ENCODE measurements around the gene GPSM1.

Gene GPSM1

GRCh38 chr9:136338511-136338910, 11.2 kb downstream of the GPSM1 start:
- no peak overlapping the region for H3K4me3 ChIP-seq (replicated peaks; ENCODE audit: low read depth, low read length)
- no peak for DNase-seq (ENCODE audit: extremely low read depth, low read depth)
- TF ChIP-seq, protein P1, sequence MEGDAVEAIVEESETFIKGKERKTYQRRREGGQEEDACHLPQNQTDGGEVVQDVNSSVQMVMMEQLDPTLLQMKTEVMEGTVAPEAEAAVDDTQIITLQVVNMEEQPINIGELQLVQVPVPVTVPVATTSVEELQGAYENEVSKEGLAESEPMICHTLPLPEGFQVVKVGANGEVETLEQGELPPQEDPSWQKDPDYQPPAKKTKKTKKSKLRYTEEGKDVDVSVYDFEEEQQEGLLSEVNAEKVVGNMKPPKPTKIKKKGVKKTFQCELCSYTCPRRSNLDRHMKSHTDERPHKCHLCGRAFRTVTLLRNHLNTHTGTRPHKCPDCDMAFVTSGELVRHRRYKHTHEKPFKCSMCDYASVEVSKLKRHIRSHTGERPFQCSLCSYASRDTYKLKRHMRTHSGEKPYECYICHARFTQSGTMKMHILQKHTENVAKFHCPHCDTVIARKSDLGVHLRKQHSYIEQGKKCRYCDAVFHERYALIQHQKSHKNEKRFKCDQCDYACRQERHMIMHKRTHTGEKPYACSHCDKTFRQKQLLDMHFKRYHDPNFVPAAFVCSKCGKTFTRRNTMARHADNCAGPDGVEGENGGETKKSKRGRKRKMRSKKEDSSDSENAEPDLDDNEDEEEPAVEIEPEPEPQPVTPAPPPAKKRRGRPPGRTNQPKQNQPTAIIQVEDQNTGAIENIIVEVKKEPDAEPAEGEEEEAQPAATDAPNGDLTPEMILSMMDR (IDR thresholded peaks at IDR 0.05; ENCODE audit: low read depth, low read length, missing control alignments), result no peak

GRCh38 chr9:136339173-136339957, 12.0 kb downstream of the GPSM1 start:
- H3K4me3 ChIP-seq (replicated peaks; ENCODE audit: low read depth, low read length), result no peak overlapping the region
- no peak for DNase-seq (ENCODE audit: extremely low read depth, low read depth)
- TF ChIP-seq, protein P1 (IDR thresholded peaks at IDR 0.05; ENCODE audit: low read depth, low read length, missing control alignments), result peak; percentile 88

- no peak overlapping the region for H3K4me3 ChIP-seq (replicated peaks; ENCODE audit: low read depth, low read length)
- TF ChIP-seq, protein P1 (IDR thresholded peaks at IDR 0.05; ENCODE audit: low read depth, low read length, missing control alignments), result no peak
- DNase-seq (ENCODE audit: extremely low read depth, low read depth), result no peak
These were observed 12.6 kb downstream of the GPSM1 start for GRCh38 chr9:136339958-136340310.

GRCh38 chr9:136340356-136341041, 13.2 kb downstream of the GPSM1 start:
- no peak overlapping the region for H3K4me3 ChIP-seq (replicated peaks; ENCODE audit: low read depth, low read length)
- TF ChIP-seq, protein P1 (IDR thresholded peaks at IDR 0.05; ENCODE audit: low read depth, low read length, missing control alignments), result no peak
- DNase-seq (ENCODE audit: extremely low read depth, low read depth), result no peak

- H3K4me3 ChIP-seq (replicated peaks; ENCODE audit: low read depth, low read length), result no peak overlapping the region
- TF ChIP-seq, protein P1 (IDR thresholded peaks at IDR 0.05; ENCODE audit: low read depth, low read length, missing control alignments), result no peak
These were observed 13.8 kb downstream of the GPSM1 start for GRCh38 chr9:136341042-136341655.

GRCh38 chr9:136341769-136342168, 14.4 kb downstream of the GPSM1 start:
- TF ChIP-seq, protein P1 (IDR thresholded peaks at IDR 0.05; ENCODE audit: low read depth, low read length, missing control alignments), result no peak
- H3K4me3 ChIP-seq (replicated peaks; ENCODE audit: low read depth, low read length), result no peak overlapping the region
- DNase-seq (ENCODE audit: extremely low read depth, low read depth), result no peak

More at GRCh38 chr9:136341042-136341655, 13.8 kb downstream of the GPSM1 start:
- DNase-seq (ENCODE audit: extremely low read depth, low read depth), result no peak

Data from HFF-Myc (cell line).